ENCODE data around the gene LPXN.

The LPXN gene

DNA sequence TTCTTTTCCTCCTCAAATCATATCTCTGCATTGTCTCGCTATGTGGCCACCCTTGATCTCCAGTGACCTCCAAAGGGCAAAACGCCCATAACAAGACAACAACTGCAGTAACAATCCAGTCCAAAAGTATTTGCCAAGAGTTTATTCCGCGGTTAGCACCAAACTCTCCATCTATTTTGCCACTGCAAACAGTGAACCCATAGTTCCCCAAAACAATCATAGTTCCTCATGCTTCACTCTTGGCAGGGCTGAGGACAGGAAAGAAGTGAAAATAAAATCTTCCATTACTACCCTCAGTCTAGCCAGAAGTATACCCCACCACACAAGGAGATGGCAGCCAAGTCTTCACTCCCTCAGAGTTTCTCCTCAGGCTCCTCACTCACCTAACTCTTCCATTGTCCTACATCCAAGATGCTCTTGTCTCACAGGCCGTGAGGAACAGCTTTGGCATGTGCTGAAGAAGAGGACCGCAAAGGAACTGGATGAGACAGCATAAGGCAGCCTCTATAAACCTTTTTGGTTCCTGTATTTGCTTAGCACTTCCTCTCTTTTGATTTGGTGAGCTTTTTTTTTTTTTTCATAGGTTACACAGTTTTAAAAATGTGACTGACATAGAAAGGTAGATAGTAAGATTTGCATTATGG is at the start of gene LPXN:
TSS of gene LPXN (minus strand) at position 480 of the 644 bp plus-strand sequence. CDS start at position 396, 84 bp downstream.
- DNase-seq: no peak

DNA sequence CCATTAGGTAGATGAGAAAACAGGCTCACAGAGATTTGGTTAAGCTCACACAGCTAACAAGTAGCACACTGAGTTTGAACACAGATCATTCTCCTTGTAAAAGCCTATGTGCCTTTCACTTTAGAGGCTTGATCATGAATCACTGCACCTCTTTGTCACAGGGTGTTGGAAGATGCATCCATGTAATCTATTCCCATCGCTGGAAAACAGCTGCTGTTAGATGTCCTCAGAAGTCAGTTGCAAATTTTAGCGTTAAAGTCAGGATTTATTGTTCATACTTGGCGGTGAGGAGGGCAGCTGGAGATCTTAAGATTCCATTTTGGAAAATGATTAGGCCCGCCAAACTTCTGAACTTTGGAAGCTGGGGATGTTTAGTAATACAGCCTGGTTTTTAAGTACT is 49.4 kb upstream of the LPXN start:
- DNase-seq: no peak

- no peak for DNase-seq
These were observed 46.7 kb upstream of the LPXN start, which contains the start of gene CNTF for GRCh38 chr11:58622344-58622743. CNTF (plus strand) TSS chr11:58622665; CDS start chr11:58622753, 88 bp downstream.

DNA sequence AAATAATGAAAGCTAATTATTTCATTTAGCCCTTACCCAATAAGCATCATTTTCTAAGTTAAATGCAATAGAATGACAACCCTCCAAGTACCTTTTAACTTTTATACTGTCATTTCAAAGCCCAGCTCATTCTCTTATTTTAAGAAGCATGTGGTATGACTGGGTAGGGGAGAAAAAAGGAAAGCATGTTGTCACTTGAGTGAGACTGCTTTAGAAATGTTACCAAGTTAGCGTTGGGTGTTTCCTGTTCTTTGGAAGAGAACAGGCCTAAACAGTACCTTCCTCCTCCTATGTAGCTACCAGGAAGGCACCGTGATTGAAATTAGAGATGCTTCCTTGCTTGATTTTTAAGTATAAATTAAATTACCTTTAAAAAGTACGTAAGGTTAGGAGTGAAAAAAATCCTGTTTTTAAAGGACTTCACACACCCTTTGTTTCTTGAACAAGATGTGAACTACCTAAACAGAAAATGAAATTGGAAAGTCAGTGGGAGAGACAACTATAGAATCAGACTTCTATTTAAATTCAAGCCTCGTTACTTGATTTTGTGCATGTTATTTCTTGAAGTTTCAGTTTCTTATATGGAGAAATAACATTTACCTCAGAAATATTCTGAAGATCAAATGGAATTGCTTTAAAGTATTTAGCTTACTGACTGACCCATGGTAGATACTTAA is 46.1 kb upstream of the LPXN start:
- DNase-seq: no peak

- DNase-seq: no peak
These were observed 42.4 kb upstream of the LPXN start for GRCh38 chr11:58617976-58618557.

GRCh38 chr11:58616594-58616993 is 40.9 kb upstream of the LPXN start:
- no peak for DNase-seq

- no peak for DNase-seq
These were observed 39.9 kb upstream of the LPXN start for GRCh38 chr11:58615559-58615958.

- DNase-seq: no peak
These were observed 37.6 kb upstream of the LPXN start for GRCh38 chr11:58613228-58613627.

DNA sequence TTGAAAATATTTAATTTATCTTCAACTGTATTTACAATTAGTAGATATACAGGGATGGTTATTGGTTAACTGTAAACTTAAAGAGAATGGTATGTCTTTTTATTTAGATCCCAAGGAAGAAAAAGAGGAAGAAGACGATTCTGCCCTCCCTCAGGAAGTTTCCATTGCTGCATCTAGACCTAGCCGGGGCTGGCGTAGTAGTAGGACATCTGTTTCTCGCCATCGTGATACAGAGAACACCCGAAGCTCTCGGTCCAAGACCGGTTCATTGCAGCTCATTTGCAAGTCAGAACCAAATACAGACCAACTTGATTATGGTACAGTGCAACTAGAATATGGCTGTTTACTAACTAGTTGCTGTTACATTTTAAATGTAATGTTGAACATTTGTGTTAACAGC is 34.1 kb upstream of the LPXN start:
- DNase-seq: no peak

DNA sequence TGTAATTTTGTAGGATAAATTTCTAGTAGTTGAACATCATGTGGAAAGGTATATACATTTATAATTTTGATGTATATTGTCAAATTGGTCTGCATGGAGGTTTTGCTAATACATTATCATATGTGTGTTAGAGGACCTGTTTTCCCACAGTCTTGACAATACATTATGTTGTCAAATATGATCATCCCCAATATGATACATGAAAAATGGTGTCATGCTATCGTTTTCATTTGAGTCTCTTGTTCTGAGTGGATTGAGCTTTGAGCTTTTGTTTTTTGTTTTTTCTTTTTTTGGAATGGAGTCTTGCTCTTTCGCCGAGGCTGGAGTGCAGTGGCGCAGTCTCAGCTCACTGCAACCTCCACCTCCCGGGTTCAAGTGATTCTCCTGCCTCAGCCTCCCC is 32.7 kb upstream of the LPXN start:
- no peak for DNase-seq

DNA sequence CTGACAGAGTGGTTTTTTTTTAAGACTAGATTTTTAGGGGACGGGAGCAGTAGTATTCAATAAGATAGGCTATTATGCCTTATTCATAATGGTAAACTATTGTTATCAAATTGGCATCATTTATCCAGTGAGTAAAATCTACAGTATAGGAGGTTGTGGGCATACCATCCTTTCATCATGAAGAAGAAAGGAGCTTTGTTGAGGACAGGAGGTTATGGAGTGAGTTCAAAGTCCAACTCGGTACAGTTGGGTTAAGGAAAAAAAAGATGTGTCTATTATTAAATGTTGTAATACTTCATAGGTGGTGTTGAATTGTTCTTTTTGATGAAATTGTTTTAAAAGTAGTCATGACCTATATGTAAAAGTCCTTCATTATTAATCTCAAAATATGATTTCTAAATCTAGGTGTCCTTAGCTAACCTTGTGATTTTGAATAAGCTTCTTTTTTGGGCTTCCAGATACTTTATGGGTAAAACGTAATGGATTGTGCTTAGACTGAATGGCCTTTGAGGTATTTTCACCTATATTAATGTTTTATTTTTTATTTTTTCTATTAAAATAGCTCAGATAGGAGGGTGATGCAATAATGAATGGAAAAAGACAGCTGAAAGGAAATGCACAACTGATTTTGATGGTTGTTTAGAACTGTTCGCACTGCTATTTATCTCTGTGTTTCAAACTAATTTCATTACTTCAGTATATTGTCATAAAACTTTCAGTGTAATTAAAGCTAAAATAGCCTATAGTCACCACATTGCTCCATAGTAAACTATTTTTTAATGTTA is 31.5 kb upstream of the LPXN start:
- no peak for DNase-seq

GRCh38 chr11:58600510-58600909 is 24.9 kb upstream of the LPXN start:
- no peak for DNase-seq

GRCh38 chr11:58597486-58598144 is 22.0 kb upstream of the LPXN start:
- DNase-seq: no peak

GRCh38 chr11:58596621-58597020 is 21.0 kb upstream of the LPXN start:
- no peak for DNase-seq

- DNase-seq: no peak
These were observed 19.2 kb upstream of the LPXN start for GRCh38 chr11:58594826-58595225.

- DNase-seq: no peak
These were observed 17.3 kb upstream of the LPXN start for GRCh38 chr11:58592760-58593472.

DNA sequence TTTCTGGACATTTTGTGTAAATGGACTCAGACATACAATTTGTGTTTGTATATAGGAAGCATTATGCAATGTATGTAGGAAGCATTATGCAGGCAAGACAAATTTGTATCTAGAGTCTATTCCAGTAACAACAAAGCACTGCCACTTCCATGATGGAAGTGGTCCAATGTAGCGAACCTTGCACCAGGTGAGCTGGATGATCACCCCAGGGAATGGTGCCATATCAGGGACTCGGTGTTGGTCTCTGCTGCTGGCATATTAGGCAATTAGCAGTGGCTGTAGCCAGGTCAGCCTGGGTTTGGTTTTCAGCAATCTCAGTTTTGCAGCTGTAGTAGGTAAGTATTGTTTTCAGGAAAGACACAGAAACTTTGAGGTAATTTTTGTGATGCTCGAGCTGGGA is 16.0 kb upstream of the LPXN start:
- no peak for DNase-seq

GRCh38 chr11:58586998-58587397 is 11.3 kb upstream of the LPXN start:
- DNase-seq: no peak

DNA sequence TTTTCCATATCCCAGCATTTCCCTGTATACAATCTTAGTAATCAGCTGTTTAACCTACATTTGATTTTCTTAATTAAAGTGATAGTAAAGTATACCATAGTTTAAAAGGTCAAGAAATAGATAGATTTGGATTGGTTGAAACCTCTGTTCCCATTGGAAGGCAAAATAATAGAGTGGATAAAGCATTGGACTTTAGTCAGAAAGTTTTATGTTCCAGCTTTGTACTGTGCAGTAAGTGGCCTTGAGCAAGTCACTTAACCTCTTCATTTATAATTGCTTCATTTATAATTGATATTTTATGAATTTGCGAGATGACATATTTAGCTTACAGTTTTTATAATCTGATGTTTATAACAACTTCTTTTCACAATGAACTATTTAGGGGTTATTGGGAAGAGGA is 6.8 kb upstream of the LPXN start:
- no peak for DNase-seq

- no peak for DNase-seq
These were observed 4.7 kb upstream of the LPXN start for GRCh38 chr11:58580311-58580710.

DNA sequence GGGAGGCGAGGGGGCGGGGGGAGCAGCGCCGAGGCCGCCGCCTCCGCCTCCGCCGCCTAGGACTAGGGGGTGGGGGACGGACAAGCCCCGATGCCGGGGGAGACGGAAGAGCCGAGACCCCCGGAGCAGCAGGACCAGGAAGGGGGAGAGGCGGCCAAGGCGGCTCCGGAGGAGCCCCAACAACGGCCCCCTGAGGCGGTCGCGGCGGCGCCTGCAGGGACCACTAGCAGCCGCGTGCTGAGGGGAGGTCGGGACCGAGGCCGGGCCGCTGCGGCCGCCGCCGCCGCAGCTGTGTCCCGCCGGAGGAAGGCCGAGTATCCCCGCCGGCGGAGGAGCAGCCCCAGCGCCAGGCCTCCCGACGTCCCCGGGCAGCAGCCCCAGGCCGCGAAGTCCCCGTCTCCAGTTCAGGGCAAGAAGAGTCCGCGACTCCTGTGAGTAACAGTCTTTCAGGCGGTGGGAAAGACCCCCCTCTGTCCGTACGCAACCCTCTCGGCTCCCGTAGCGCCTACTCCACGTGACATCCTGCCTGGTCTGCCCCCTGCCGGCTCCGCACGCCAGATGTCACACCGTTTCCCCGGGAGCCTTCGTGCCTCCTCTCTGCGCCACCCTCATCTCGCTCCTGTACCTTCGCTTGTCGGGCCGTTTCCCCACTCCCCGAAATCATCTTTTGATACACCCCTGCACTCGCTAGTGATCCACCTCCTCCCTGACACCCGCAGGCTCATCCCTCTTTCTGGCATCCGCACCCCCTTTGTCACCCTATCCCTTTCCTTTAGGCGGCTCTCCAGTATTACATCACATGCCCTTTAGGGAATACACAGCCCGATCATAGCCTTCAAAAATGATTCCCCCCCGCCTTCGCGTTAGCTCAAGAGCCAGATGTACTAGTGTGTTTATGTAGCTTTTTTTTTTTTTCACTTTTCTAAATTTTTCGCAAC is 3.8 kb upstream of the LPXN start:
- DNase-seq: peak; percentile 87

All from COR-L47 (cell line).